Rectal smooth muscle tissue (tissue), 1 donor: ENCODE data around the gene ABCB8.
A peak's percentile ranks its signal among the peaks of the same experiment; 100 is the strongest.

ENCODE experiments used
- H3K27ac ChIP-seq: one replicate; pipeline ENCODE4 v1.7.0; 2013; ENCODE audit warnings: low read depth, low read length, inconsistent platforms
- H3K27me3 ChIP-seq: one replicate; pipeline ENCODE4 v1.7.0; 2013; ENCODE audit warnings: low read length; ENCODE audit not compliant: control insufficient read depth, insufficient read depth
- H3K36me3 ChIP-seq: one replicate; pipeline ENCODE4 v1.7.0; 2013; ENCODE audit warnings: low read length; ENCODE audit not compliant: control insufficient read depth, insufficient read depth
- H3K4me1 ChIP-seq: one replicate; pipeline ENCODE4 v1.7.0; 2013; ENCODE audit warnings: low read length; ENCODE audit not compliant: control insufficient read depth, insufficient read depth
- H3K4me3 ChIP-seq: one replicate; pipeline ENCODE4 v1.7.0; 2013; ENCODE audit warnings: low read length
- H3K9ac ChIP-seq: one replicate; pipeline ENCODE4 v1.7.0; 2013; ENCODE audit warnings: low read length

Gene ABCB8

DNA sequence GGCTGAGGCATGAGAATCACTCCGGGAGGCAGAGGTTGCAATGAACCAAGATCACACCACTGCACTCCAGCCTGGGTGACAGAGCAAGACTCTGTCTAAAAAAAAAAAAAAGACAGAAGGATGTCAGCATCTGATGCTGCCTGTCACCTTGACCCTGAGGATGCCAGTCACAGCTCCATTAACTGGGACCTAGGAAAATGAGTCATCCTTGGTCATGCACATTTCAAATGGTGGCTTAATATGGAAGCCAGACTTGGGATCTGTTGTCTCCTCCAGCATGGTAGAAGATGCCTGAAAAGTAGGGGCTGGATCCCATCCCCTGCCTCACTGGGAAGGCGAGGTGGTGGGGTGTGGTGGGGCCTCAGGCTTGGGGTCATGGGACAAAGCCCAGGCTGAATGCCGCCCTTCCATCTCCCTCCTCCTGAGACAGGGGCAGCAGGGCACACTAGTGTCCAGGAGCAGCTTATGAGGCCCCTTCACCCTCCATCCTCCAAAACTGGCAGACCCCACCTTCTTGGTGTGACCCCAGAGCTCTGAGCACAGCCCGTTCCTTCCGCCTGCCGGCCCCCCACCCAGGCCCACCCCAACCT is 36.1 kb upstream of the ABCB8 start:
- Histone ChIP-seq H3K27me3 (peaks cover 2% of the 10 kb centered on the region), H3K36me3 (no peaks in the 10 kb centered on the region), H3K9ac (no peak overlapping the region), H3K4me3 (no peak overlapping the region), H3K4me1 (peaks cover 7% of the 10 kb centered on the region), H3K27ac (no peak overlapping the region)

DNA sequence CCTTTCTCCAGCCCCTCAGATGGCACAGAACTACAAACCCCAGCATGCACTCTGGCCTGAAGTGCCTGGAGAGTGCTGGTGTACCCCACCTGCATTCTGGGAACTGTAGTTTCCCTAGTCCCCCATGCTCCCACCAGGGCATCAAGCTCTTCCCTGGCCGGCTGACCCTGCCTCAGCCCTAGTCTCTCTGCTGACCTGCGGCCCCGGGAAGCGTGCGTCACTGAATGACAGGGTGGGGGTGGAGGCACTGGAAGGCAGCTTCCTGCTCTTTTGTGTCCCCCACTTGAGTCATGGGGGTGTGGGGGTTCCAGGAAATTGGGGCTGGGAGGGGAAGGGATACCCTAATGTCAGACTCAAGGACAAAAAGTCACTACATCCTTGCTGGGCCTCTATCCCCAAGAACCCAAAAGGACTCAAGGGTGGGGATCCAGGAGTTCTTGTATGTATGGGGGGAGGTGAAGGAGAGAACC is 35.4 kb upstream of the ABCB8 start:
- H3K27me3 ChIP-seq: peaks cover 2% of the 10 kb centered on the region
- no peaks in the 10 kb centered on the region for H3K36me3 ChIP-seq
- peaks cover 7% of the 10 kb centered on the region for H3K4me1 ChIP-seq
- no peak overlapping the region for H3K4me3 ChIP-seq
- no peak overlapping the region for H3K9ac ChIP-seq
- H3K27ac ChIP-seq: no peak overlapping the region

DNA sequence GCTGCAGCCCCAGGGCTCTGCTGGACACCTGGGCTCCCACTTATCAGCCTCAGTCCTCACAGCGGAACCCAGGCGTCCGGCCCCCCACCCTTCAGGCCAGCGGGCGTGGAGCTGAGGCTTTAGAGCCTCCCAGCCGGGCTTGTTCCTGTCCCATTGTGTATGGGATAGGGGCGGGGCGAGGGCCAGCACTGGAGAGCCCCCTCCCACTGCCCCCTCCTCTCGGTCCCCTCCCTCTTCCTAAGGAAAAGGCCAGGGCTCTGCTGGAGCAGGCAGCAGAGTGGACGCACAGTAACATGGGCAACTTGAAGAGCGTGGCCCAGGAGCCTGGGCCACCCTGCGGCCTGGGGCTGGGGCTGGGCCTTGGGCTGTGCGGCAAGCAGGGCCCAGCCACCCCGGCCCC is 34.7 kb upstream of the ABCB8 start:
- H3K4me3 ChIP-seq: no peak overlapping the region
- H3K27ac ChIP-seq: no peak overlapping the region
- no peak overlapping the region for H3K9ac ChIP-seq
- no peaks in the 10 kb centered on the region for H3K36me3 ChIP-seq
- peaks cover 3% of the 10 kb centered on the region for H3K4me1 ChIP-seq
- peaks cover 2% of the 10 kb centered on the region for H3K27me3 ChIP-seq

DNA sequence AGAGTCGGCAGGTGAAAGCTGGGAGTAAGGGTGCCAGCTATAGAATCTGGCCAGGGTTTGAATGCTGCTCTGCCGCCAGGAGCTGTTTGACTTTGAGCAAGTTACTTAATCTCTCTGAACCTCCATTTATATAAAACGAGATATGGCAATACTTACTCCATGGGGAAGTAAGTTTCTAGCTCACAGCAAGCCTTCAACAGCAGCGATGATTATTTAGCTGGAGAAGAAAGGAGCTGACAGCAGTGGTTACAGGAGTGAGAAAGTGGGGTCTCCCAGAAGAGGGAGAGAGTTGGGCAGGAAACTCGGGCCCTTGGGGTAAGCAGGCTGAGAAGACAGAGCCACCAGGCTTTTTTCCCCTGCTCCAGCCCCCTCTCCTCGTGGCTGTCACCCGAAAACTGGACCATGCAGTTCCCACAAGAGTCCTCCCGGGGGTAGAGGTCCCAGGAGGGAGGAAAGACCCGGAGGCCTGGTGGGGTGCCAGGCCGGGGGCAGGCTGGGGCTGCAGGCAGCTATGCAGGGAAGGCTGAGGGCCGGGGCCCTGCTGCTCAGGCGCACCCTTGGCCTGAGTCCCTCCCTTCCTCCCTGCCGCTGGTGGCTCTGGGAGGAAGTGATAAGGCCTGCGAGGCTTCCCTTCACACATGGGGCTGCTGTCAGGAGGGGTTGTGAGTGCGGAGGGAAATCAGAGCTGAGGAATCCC is 34.0 kb upstream of the ABCB8 start:
- no peaks in the 10 kb centered on the region for H3K4me1 ChIP-seq
- no peak overlapping the region for H3K27ac ChIP-seq
- no peaks in the 10 kb centered on the region for H3K36me3 ChIP-seq
- no peak overlapping the region for H3K9ac ChIP-seq
- peak overlapping the region; percentile 27 for H3K4me3 ChIP-seq
- H3K27me3 ChIP-seq: peaks cover 2% of the 10 kb centered on the region

DNA sequence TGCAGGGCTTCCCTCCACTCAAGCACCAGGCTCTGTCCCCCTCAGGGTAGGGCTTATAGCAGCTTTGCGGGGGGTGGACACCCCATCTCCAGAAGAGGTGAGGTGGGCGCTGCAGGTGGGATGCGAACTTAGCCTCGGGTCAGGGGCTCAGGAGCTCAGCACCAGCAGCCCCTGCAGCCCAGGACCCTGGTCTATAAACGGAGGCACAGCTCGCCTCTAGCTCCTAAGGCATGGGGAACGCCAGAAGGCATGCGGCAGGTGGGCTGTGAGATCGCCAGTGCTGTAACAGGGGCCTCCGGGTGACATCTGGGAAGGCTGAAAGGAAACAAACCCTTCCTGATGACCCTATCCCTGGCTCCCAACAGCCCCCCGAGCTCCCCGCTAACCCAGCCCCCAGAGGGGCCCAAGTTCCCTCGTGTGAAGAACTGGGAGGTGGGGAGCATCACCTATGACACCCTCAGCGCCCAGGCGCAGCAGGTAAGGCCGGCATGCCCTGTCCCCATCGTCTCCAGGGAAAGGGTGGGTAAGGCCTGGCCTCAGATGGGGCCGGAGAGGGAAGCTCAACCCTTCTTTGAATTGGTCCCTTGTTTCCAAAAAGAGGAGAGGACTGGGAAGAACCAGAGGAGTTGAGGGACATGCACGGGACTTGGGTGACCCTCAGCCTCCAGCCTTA is 33.3 kb upstream of the ABCB8 start:
- Histone ChIP-seq H3K9ac (no peak overlapping the region), H3K4me3 (peak overlapping the region; percentile 27), H3K27ac (no peak overlapping the region), H3K27me3 (peaks cover 2% of the 10 kb centered on the region), H3K36me3 (no peaks in the 10 kb centered on the region), H3K4me1 (no peaks in the 10 kb centered on the region)

DNA sequence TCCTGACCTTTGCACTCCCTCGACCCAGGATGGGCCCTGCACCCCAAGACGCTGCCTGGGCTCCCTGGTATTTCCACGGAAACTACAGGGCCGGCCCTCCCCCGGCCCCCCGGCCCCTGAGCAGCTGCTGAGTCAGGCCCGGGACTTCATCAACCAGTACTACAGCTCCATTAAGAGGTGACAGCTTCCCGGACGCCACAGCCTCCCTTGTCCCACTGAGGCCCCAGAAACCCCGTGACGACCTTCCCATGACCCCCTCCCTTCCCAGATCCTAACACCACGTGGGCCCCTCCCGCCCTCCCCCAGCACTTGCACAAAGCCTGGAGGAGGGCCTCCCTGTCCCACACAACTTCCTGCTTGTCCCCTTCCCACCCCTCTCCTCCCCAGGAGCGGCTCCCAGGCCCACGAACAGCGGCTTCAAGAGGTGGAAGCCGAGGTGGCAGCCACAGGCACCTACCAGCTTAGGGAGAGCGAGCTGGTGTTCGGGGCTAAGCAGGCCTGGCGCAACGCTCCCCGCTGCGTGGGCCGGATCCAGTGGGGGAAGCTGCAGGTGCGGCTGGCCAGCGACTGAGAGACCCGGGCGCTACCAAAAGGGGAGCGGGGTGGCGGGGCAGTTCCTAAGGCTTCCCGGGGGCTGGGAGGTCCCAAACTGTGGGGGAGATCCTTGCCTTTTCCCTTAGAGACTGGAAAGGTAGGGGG is 31.7 kb upstream of the ABCB8 start:
- Histone ChIP-seq H3K36me3 (no peaks in the 10 kb centered on the region), H3K4me1 (no peaks in the 10 kb centered on the region), H3K27ac (no peak overlapping the region), H3K9ac (no peak overlapping the region), H3K27me3 (no peaks in the 10 kb centered on the region), H3K4me3 (no peak overlapping the region)

DNA sequence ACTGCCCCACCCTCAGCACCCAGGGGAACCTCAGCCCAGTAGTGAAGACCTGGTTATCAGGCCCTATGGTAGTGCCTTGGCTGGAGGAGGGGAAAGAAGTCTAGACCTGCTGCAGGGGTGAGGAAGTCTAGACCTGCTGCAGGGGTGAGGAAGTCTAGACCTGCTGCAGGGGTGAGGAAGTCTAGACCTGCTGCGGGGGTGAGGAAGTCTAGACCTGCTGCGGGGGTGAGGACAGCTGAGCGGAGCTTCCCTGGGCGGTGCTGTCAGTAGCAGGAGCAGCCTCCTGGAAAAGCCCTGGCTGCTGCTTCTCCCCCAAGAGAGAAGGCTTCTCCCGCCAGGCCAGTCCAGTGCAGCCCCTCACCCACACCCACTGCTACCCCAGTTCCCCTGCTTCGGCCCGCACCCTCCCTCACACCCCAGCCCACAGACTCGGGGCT is 31.2 kb upstream of the ABCB8 start:
- Histone ChIP-seq H3K9ac (no peak overlapping the region), H3K4me3 (no peak overlapping the region), H3K4me1 (no peaks in the 10 kb centered on the region), H3K27ac (no peak overlapping the region), H3K27me3 (no peaks in the 10 kb centered on the region), H3K36me3 (no peaks in the 10 kb centered on the region)

DNA sequence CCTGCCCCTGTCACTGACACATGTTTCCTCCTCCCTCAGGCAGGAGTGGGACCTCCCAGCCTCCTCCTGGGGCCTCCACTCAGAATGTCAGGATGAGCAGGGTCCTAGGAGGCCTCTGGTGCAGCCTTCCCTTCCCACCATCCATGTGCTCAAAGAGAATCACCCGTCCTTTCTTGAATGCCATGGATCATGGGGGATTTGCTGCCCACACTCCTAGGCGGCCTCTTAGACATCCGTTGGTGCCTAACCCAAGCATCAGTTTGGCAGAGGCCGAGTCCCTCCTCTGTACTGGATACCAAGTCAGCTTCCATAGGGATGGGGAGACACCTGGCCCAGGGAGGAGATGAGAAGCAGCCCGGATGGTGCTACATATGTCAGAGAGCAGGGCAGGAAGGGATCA is 30.4 kb upstream of the ABCB8 start:
- H3K36me3 ChIP-seq: no peaks in the 10 kb centered on the region
- no peak overlapping the region for H3K4me3 ChIP-seq
- H3K27me3 ChIP-seq: no peaks in the 10 kb centered on the region
- H3K4me1 ChIP-seq: no peaks in the 10 kb centered on the region
- H3K27ac ChIP-seq: no peak overlapping the region
- no peak overlapping the region for H3K9ac ChIP-seq

DNA sequence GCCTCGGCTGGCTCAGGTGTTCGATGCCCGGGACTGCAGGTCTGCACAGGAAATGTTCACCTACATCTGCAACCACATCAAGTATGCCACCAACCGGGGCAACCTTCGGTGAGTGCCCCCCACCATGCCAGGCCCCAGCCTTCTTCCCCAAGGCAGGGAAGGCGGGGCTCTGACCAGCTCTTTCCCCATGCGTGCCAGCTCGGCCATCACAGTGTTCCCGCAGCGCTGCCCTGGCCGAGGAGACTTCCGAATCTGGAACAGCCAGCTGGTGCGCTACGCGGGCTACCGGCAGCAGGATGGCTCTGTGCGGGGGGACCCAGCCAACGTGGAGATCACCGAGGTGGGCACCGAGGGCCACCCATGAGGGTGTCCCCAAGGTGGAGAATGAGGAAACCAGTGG is 29.9 kb upstream of the ABCB8 start:
- Histone ChIP-seq H3K4me3 (no peak overlapping the region), H3K27me3 (no peaks in the 10 kb centered on the region), H3K4me1 (no peaks in the 10 kb centered on the region), H3K27ac (no peak overlapping the region), H3K9ac (no peak overlapping the region), H3K36me3 (no peaks in the 10 kb centered on the region)

DNA sequence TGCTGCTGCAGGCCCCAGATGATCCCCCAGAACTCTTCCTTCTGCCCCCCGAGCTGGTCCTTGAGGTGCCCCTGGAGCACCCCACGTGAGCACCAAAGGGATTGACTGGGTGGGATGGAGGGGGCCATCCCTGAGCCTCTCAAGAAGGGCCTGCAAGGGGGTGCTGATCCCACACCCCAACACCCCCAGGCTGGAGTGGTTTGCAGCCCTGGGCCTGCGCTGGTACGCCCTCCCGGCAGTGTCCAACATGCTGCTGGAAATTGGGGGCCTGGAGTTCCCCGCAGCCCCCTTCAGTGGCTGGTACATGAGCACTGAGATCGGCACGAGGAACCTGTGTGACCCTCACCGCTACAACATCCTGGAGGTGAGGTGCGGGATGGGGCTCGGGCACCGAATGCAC is 29.2 kb upstream of the ABCB8 start:
- Histone ChIP-seq H3K27me3 (no peaks in the 10 kb centered on the region), H3K4me1 (no peaks in the 10 kb centered on the region), H3K36me3 (no peaks in the 10 kb centered on the region), H3K9ac (no peak overlapping the region), H3K4me3 (no peak overlapping the region), H3K27ac (no peak overlapping the region)

DNA sequence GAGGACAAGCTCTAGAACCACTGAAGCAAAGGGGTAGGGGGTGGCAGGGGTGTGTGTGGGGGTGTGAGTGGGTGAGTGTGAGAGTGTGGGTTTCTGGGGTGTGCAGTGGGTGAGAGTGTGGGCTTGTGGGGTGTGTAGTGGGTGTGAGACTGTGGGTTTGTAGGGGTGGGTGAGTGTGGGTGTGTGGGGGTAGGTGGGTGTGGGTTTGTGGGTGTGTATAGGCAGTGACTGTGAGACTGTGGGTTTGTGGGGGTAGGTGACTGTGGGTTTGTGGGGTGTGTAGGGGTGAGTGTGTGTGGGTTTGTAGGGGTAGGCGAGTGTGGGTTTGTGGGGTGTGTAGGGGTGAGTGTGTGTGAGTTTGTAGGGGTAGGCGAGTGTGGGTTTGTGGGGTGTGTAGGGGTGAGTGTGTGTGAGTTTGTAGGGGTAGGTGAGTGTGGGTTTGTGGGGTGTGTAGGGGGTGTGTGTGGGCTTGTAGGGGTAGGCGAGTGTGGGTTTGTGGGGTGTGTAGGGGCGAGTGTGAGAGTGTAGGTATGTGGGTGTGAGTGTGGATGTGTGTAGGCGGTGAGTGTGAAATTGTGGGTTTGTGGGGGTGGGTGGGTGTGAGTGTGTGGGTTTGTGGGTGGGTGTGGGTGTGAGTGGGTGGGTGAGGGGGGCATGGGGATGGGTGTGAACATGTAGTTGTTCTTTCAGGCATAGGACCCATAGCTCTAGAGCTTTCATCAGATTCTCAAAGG is 28.6 kb upstream of the ABCB8 start:
- no peak overlapping the region for H3K9ac ChIP-seq
- no peaks in the 10 kb centered on the region for H3K27me3 ChIP-seq
- H3K36me3 ChIP-seq: no peaks in the 10 kb centered on the region
- H3K4me1 ChIP-seq: no peaks in the 10 kb centered on the region
- no peak overlapping the region for H3K27ac ChIP-seq
- no peak overlapping the region for H3K4me3 ChIP-seq
